ENCODE data around the gene LTBP2.

GRCh38 chr14:74527736-74528280 lies 84.2 kb downstream of the LTBP2 start:
- TF ChIP-seq CTCF (IDR thresholded peaks at IDR 0.05) (no peak), POLR2A (IDR thresholded peaks at IDR 0.05) (no peak)

All from thyroid gland (tissue), 4 donors.